ENCODE data around the gene GPR25. TPM values are rescaled to one million over a fixed set of nuclear protein-coding genes. Genes with fewer than 3 reads are reported as not detected.
"Not testable (repeated sequence)": the region's sequence is repeated elsewhere in the genome, so short reads cannot be mapped to it uniquely, and the experiment has no call there.

The GPR25 gene
- total RNA-seq, 1 donor from 2014 or later, result 0.25 TPM

DNA sequence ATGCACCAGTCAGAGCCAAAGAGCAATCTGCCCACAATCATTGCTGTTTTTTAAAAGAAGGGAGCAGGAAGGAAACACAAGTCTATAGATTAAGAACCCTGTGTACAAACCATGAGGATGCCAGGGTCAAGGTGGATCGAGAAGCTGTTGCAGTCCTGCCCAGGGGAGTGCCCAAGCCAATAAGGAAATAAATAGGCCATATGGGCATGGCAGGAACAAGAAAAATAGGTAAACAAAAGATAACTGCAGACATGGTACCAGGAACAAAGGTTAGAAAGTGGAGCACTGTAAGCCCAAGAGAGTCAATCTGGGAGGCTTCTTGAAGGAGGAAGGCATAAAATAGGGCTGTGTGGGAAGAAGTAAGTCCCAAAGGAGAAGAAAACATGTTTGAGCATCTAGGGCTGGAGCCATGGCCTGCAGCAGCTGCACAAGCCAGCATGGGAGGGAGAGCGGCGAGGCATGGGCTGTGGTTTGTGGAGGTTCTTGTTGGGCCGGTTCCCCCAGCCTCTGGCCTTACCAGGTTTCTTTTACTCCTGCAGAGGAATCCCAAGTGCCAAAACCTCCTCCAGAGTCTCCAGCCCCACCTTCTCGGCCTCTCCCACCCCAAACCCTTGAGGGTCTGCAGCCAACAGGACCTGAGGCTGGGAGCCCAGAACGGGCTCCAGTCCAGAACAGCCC lies 35.5 kb downstream of the GPR25 start:
- Mint-ChIP-seq H3K27ac (no peak overlapping the region), H3K27me3 (ENCODE audit: low read depth) (no peaks in the 10 kb centered on the region), H3K4me1 (no peaks in the 10 kb centered on the region), H3K9me3 (no peaks in the 10 kb centered on the region), H3K4me3 (no peak overlapping the region), H3K36me3 (peaks cover 27% of the 10 kb centered on the region)
- DNase-seq (ENCODE audit: low spot score in 2 of 2, unreplicated experiment in 2 of 2), result no peak
- TF ChIP-seq, protein P1, sequence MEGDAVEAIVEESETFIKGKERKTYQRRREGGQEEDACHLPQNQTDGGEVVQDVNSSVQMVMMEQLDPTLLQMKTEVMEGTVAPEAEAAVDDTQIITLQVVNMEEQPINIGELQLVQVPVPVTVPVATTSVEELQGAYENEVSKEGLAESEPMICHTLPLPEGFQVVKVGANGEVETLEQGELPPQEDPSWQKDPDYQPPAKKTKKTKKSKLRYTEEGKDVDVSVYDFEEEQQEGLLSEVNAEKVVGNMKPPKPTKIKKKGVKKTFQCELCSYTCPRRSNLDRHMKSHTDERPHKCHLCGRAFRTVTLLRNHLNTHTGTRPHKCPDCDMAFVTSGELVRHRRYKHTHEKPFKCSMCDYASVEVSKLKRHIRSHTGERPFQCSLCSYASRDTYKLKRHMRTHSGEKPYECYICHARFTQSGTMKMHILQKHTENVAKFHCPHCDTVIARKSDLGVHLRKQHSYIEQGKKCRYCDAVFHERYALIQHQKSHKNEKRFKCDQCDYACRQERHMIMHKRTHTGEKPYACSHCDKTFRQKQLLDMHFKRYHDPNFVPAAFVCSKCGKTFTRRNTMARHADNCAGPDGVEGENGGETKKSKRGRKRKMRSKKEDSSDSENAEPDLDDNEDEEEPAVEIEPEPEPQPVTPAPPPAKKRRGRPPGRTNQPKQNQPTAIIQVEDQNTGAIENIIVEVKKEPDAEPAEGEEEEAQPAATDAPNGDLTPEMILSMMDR (IDR thresholded peaks at IDR 0.05; ENCODE audit: unreplicated experiment), result no peak

DNA sequence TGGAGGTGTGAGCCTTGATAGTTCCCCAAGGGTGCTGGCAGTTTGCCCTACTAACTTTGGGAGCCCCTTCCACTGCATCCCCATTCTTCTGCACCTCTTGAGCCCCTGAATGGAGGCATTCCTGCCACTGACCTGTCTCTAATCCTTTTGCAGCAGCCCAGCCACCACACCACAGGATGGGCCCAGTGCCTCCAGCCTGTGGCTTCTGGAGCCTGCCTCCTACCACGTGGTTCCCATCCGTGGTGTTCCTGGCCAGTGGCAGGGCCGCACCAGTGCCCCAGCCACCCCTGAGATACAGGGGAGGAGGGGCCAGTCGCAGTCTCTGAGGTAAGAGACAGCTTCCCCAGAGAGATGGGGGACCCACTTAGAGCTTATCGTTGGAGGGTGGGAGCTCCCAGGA lies 36.3 kb downstream of the GPR25 start:
- Mint-ChIP-seq H3K27me3 (ENCODE audit: low read depth) (no peaks in the 10 kb centered on the region), H3K4me1 (no peaks in the 10 kb centered on the region), H3K27ac (no peak overlapping the region), H3K36me3 (peaks cover 27% of the 10 kb centered on the region), H3K4me3 (no peak overlapping the region), H3K9me3 (no peaks in the 10 kb centered on the region)
- TF ChIP-seq, protein P1 (IDR thresholded peaks at IDR 0.05; ENCODE audit: unreplicated experiment), result no peak
- DNase-seq (ENCODE audit: low spot score in 2 of 2, unreplicated experiment in 2 of 2), result no peak

DNA sequence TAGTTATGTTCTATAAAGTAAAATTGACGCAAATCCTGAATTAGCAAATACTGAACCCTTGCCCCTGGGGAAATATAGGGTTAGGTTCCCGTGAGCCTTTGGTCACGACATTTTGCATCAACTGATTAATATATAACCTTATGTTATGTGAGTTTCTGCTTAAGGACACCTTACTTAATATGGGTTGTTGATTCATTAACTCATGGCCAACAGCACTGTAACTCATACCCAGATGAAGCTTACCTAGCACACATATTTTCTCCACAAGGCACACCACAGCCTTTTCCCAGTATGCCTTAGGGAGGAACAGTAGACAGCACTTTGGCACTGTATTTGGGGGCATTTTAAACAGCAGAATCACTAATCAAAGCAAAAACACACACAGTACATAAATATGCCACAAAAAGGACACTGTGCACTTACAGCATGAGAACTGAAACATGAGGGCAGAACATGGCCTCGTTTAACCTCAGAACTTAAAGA lies 37.0 kb downstream of the GPR25 start:
- Mint-ChIP-seq H3K4me3 (no peak overlapping the region), H3K9me3 (no peaks in the 10 kb centered on the region), H3K4me1 (no peaks in the 10 kb centered on the region), H3K27me3 (ENCODE audit: low read depth) (no peaks in the 10 kb centered on the region), H3K27ac (no peak overlapping the region), H3K36me3 (peaks cover 27% of the 10 kb centered on the region)
- no peak for DNase-seq (ENCODE audit: low spot score in 2 of 2, unreplicated experiment in 2 of 2)
- TF ChIP-seq, protein P1 (IDR thresholded peaks at IDR 0.05; ENCODE audit: unreplicated experiment), result no peak

- Mint-ChIP-seq H3K36me3 (peaks cover 27% of the 10 kb centered on the region), H3K27ac (no peak overlapping the region), H3K9me3 (no peaks in the 10 kb centered on the region), H3K27me3 (ENCODE audit: low read depth) (no peaks in the 10 kb centered on the region), H3K4me3 (no peak overlapping the region), H3K4me1 (no peaks in the 10 kb centered on the region)
- TF ChIP-seq, protein P1 (IDR thresholded peaks at IDR 0.05; ENCODE audit: unreplicated experiment), result no peak
- no peak for DNase-seq (ENCODE audit: low spot score in 2 of 2, unreplicated experiment in 2 of 2)
These were observed 38.6 kb downstream of the GPR25 start for GRCh38 chr1:200911361-200911760.

DNA sequence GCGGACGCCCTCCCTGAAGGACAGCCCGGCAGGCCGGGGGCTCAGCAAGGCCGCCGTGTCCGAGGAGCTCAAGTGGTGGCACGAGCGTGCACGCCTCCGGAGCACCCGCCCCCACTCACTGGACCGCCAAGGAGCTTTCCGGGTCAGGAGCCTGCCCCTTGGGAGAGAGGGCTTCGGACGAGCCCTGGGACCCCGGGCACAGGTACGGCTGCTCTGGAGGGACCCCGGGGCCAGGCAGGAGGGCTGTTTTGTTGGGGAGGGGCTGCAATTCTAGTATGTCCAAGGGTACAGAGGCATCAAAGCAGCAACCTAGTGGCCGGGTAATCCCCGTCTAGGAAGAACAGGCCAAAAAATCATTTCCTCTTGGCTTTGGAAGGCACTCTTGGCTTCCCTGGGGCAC lies 39.2 kb downstream of the GPR25 start:
- not testable (repeated sequence) for DNase-seq (ENCODE audit: low spot score in 2 of 2, unreplicated experiment in 2 of 2); H3K27me3 Mint-ChIP-seq (ENCODE audit: low read depth); H3K4me1 Mint-ChIP-seq; H3K27ac Mint-ChIP-seq; H3K4me3 Mint-ChIP-seq; H3K9me3 Mint-ChIP-seq
- peaks cover 27% of the 10 kb centered on the region for H3K36me3 Mint-ChIP-seq

- DNase-seq (ENCODE audit: low spot score in 2 of 2, unreplicated experiment in 2 of 2), result no peak
- no peak overlapping the region for H3K4me3 Mint-ChIP-seq
- H3K27ac Mint-ChIP-seq, result no peak overlapping the region
- H3K36me3 Mint-ChIP-seq, result peaks cover 24% of the 10 kb centered on the region
- no peaks in the 10 kb centered on the region for H3K27me3 Mint-ChIP-seq (ENCODE audit: low read depth)
- H3K4me1 Mint-ChIP-seq, result no peaks in the 10 kb centered on the region
- no peaks in the 10 kb centered on the region for H3K9me3 Mint-ChIP-seq
- TF ChIP-seq, protein P1 (IDR thresholded peaks at IDR 0.05; ENCODE audit: unreplicated experiment), result no peak
These were observed 40.1 kb downstream of the GPR25 start for GRCh38 chr1:200912737-200913407.
